HG03095 (cell line): ENCODE results near the gene SUN5.
"Not testable (repeated sequence)": the region's sequence is repeated elsewhere in the genome, so short reads cannot be mapped to it uniquely, and the experiment has no call there.

ENCODE experiments used
- ATAC-seq: cut with Tn5 transposase; IDR thresholded peaks from one replicate; pipeline ENCODE4 v1.9.1; 2021; ENCODE audit warnings: moderate library complexity; ENCODE audit not compliant: unreplicated experiment

SUN5 gene, protein sequence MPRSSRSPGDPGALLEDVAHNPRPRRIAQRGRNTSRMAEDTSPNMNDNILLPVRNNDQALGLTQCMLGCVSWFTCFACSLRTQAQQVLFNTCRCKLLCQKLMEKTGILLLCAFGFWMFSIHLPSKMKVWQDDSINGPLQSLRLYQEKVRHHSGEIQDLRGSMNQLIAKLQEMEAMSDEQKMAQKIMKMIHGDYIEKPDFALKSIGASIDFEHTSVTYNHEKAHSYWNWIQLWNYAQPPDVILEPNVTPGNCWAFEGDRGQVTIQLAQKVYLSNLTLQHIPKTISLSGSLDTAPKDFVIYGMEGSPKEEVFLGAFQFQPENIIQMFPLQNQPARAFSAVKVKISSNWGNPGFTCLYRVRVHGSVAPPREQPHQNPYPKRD

DNA sequence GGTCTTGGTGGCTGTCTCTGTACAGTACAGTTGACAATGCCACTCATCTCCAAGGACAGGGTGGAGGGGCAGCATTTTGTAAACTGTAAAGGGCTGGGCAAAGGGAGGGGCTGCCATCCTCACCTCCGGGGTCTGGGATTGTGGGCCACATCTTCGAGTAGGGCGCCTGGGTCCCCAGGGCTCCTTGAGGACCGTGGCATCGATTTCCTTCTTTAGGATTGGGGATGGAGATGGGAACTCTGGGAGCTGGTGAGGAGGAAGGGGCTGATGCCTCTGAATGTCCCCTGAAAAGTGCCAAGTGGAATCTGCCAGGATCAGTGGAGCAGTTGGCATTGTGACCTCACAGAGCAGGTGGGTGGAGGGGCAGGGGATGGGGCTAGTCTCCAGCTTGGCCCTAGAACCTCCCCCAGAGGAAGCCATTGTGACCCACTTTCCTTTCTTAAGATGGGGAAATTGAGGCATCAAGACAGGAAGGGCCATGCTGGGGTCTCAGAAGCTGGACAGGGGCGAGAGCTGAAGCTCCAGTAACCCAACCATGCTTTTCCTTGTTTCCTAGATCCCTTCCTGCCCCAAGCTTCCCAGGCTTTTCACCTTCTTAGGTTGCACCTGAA, at the start of gene SUN5:
Gene SUN5, minus strand, starts transcription at position 293 of the 611 bp plus-strand sequence. Its CDS starts 93 bp downstream, at position 200.
- ATAC-seq = no peak

DNA sequence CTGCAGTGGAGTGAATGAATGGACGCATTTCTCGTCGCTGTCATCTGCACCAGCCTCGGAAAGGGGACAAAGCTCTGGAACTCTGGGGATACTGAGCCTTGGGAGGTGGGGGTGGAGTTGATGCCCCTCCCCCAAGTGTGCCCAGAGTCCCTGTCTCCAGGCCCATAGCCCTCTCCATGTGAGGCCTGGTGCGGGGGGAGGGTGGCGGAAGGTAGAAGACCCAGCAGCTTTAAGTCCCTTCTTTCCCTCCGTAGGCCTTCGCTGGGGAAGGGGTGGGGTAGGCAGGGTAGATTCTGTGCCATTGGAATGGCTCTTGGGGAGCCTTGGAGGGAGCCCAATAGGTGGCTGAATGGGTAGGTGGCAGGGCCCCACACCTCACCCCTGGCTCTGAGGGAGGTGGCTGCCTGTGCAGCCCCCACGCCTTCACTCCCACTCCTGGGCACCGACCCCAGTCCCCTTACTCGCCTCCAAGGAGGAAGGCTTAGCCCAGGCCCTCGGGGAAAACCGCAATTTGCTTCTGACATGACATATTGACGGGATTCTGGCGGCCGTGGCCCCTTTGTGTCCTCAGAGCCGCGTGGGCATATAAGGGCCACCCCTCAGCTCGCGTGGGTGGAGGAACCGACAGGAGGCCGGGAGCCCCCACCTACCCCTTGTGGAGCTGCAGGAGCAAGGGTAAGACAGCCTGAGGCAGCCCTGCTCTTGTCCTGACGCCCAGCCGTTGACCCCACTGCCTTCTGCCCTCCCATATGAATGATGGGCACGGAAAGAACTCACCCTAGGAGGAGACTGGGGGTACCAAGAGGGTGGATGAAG, 49.3 kb upstream of the SUN5 start, which contains the start of gene BPIFB3:
Gene BPIFB3, plus strand, starts transcription at position 613 of the 816 bp plus-strand sequence. CDS start 1,533 bp downstream, outside the sequence.
- ATAC-seq = no peak

DNA sequence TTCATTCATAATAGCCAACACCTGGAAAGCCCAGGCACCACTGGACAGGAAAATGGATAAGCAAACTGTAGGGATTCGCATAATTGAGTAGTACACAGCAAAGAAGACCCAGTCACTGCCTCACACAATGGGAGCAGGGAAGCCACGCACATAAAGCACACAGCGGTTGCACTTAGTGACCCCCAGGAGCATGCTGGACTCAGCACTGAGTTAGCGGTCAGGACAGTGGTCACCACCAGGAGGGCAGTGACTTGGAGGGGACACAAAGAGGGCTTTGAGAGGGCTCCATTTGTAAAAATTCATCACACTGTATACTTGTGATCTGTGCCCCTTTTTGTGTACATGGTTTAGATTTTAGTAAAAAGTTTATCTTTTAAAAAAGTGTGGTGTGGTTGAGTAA, 47.1 kb upstream of the SUN5 start:
- ATAC-seq = no peak

DNA sequence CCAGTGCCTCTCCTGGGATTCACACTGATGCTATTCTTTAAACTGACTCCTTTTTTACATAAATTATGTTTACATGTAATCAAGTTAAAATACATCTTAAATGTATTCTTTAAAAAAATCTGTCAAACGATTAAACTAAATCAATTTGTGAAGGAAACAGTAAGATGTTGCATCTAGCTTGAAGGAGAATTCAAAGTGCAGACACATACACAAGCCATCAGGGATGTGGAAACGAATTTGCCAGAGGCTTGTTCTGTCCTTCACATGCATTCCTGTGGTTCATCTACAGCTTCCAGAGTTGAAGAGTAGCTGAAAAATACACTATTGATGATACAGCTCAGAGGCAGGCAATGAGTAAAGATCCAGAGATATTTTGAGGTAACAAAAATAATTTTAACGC, 42.2 kb upstream of the SUN5 start:
- no peak for ATAC-seq

DNA sequence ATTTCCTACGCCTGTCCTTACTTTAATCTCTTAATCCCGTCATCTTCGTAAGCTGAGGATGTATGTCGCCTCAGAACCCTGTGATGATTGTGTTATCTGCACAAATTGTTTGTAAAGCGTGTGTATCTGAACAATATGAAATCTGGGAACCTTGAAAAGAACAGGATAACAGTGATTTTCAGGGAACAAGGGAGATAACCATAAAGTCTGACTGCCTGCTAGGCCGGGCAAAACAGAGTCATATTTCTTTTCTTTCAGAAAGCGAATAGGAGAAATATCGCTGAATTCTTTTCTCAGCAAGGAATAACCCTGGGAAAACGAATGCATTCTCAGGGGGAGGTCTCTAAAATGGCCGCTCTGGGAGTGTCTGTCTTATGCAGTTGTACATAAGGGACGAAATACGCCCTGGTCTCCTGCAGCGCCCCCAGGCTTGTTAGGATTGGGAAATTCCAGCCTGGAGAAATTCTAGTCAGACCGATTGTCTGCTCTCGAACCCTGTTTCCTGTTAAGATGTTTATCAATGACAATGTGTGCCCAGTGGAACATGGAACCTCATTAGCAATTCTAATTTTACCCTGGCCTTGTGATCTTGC, 41.0 kb upstream of the SUN5 start:
- not testable (repeated sequence) for ATAC-seq

DNA sequence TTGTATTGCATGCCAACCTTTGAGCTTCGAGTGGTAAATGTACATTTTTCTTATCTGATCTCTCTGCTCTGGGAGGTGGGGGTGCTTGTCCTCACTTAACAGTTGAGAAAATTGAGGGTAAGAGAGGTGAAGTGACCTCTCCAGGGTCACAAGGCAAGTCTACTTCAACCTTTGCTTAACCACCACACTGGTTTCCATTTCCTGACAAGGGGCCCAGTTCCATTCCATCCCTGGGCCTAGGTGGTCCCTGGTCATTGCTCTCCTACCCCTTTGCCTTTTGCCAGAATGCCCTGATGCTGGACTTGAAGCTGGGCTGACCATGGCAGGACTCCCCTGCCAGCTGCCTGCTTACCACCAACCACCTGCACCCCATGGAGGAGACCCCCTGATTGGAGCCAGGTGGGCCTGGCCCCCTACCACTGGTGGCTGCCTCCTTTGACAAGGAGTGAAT, 39.5 kb upstream of the SUN5 start:
- ATAC-seq = no peak

DNA sequence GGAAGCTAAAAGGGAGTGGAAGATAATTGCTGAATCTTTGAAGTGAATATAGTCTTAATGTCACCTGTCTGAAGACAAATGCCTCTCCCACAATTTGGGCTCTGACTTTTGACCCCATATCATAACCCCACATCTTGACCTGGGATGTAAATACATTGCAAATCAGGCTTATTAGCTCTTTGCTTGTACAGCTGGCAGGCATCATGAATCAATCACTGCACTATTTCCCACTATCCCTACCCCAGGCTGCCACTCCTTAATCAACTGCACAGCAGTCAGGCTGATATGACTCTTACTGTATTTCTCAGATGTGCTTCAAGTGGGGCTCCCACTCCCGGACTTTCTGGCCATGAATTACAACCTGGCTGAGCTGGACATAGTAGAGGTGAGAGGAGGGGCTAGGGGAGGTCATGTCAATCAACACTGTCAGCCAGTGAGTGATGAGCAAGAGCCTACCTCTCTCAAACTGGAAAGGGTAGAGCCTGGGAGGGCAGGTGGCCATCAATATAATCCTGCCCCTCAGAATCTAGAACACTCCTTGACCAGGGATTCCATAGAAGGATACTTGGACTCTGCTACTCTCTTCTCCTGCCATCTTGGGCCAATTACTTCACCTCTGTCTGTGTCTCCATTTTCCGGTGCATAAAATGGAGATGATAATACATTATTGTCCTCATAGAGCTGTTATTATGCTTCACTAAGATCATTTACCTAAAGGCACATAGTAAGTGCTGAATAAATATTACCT, 38.9 kb upstream of the SUN5 start:
- ATAC-seq = no peak

DNA sequence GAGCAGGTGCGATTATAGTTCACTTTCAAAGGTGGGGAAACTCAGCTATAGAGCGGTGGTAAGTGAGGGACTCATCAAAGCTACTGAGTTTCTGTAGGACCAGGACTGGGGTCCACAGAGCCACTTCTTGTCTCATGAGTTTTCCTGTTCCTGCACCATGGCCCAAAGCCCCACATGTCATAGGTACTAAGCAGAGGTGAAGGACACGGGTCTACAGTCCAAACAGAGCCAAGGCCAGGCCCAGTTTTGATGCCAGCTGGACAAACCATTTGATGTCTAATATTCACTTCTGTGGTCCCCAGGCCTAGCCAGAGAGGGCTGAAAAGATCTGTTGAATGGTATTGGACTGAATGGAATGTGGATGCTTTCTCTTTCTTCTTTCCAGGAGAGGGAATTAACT, 38.2 kb upstream of the SUN5 start:
- no peak for ATAC-seq

DNA sequence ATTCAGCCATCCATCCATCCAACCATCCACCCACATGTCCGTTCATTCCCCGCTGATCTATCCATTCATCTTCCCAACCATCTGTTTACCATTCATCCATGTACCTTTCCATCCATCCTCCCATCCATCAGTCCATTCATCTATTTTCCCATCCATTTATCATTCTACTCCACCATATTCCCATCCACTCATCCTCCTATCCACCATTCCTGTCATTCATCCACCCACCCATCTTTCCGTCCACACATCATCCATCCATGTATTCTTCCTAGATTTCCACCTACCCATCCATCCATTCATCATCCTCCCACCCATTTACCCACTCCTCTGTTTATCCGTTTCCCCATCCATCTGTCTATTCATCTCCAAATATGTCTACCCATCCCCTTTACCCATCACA, 34.0 kb upstream of the SUN5 start:
- ATAC-seq = no peak

DNA sequence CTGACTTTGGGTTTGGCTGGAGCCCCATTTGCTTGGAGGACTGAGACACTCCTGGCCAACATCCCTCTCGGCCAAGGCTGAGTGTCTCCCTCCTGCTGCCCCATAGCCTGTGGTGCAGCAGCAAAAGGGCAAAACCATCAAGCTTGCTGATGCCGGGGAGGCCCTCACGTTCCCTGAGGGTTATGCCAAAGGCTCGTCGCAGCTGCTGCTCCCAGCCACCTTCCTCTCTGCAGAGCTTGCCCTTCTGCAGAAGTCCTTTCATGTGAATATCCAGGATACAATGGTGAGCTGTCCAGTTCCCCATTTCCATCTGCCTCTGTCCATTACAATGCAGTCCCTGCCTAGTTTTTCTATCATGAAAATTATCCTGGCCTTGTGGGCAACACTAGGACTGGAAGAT, 33.2 kb upstream of the SUN5 start:
- no peak for ATAC-seq

DNA sequence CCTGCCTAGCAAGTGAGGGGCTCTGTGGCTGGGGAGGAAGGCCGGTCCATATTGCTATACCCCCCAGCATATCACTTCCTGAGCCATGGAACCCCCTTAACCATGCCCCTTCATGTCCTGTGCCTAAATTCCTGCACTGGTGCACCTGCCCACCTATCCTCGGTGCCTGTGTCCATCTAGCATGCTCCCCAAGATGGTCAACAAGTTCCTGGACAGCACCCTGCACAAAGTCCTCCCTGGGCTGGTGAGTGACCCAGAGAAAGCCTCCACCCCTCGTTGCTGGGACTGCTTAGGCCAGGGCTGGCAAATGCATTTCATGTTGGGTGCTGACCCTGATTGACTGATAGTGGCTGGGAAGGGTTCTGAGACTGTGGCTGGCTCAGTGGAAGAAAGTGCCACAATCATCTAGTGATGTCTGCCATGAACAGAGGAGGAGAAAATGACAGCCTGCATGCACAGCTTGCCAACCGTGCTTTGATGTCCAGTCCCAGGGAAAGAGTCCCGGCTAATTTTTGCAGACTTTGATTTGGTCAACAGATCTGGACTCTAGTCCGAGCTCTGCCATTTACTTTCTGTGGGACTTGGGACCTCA, 30.8 kb upstream of the SUN5 start:
- no peak for ATAC-seq

DNA sequence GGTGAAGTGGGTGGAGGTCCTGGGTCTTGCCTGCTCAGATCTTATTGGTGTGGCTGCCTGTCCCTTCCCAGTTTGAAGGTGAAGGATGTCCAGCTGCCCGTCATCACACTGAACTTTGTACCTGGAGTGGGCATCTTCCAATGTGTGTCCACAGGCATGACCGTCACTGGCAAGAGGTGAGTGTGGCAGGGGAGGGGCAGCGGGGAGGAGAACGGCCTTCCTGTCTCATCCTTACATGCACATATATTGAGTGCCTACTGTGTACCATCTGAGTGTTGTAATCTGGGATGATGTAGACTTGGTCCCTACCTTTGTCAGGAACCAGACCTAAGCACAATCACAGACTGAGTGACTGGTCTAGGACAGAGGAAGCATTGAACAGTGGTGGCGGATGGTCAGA, 29.9 kb upstream of the SUN5 start:
- no peak for ATAC-seq

DNA sequence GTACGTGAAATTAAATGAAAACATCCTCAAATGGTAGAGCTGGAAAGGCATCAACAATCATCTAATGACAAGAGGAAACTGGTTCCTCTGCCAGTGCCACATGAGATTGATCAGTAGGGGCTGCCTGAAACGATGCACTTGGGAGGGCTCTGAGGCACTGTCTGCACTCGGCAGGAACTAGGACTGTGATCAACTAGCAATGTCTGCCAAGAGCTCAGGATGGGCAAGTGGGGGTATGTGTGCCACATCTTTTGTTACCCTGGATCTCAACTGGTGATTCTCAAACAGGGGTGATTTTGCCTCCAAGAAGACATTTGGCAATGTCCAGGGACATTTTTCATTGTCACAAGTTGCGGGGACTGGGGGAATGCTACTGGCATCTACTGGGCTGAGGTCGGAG, 29.1 kb upstream of the SUN5 start:
- ATAC-seq = no peak

DNA sequence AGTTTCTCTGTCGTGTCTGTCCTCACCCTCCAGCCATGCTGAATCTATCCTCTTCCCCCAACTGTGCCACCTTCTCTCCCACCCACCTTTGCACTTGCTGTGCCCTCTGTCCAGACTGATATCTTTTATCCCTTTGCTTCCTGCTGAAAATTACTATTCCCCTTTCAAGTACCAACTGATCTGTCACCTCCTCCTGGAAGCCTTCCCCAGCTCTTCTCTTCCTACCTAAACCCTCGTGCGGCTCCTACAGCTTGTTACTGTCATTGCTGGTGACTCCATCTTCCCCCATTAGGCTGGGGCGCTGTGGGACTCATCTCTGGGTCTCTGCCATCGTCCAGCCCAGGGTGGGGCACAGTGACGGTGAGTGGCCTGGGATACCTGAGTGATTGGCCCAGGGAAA, 28.3 kb upstream of the SUN5 start:
- ATAC-seq = no peak

DNA sequence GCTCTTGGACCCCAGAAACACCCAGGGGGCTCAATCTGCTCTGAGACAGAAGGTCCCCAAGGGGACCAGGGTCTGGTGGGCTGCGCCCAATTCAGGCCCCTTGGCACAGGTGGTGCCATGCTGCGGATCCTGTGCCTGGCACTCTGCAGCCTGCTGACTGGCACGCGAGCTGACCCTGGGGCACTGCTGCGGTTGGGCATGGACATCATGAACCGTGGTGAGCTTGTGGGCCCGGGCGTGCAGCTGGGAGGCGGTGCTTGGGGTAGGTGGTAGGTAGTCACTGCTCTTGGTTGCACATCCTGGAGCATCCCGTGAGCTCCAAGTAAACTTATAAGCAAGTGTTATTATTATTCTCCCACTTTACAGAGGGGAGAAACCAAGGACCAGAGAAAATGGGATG, 27.3 kb upstream of the SUN5 start, which contains the start of gene BPIFB6:
Gene BPIFB6, plus strand, starts transcription at position 118 of the 400 bp plus-strand sequence. Its CDS starts 0 bp downstream, at position 118.
- no peak for ATAC-seq

DNA sequence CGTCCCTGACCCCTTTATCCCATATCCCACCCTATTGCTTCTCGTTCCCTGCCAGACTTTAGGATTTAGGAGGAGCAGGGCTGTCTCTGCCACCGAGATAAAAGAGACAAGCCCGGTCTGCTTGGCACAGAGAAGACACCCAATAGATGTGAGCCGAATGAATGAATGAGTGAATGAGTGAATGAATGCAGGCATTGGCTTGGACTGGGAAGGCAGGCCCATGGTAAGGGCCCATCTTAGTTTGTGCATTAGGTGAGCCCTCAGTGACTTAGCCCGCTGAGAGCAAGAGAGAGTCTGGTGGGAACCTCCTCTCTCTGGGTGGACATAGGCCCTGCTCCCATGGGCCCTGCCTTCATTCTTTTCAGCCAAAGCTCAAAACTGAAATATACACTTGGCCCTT, 26.3 kb upstream of the SUN5 start:
- no peak for ATAC-seq

DNA sequence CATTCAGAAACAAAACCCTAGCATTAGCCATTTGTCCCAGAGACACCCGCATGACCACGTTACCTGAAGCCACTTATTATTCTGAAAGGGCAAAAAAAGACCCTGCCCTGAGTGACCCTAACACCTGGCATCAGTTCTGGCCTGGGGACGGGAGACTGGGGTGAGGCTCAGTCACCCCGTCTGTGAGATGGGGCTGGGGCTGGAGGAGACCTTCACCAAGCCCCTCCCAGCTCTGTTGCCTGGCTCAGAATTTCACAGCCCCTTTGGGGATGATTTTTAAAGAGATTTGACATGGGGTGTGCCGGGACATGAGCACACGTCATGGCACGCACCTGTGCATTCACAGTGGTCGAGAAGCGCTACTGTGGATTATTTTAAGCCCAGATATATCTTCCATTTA, 25.8 kb upstream of the SUN5 start:
- ATAC-seq = no peak

DNA sequence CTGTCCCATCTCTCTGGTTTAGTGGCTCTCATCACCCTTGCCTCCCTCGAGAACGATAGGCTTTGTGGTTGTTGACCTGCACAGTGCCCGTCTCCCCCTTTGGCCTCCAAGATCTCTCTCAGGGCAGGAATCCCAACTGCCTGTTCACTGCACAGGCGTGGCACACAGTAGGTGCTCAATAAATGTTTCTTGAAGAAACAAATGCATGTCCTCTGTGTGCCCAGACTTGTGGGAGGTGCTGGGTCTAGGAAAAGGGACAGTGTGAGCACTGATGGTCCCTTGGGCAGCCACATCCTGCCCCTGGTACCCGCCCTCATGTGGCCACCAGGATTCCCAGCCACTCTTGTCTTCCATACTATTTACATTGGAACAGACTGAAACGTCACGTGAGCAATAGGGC, 24.6 kb upstream of the SUN5 start:
- no peak for ATAC-seq

DNA sequence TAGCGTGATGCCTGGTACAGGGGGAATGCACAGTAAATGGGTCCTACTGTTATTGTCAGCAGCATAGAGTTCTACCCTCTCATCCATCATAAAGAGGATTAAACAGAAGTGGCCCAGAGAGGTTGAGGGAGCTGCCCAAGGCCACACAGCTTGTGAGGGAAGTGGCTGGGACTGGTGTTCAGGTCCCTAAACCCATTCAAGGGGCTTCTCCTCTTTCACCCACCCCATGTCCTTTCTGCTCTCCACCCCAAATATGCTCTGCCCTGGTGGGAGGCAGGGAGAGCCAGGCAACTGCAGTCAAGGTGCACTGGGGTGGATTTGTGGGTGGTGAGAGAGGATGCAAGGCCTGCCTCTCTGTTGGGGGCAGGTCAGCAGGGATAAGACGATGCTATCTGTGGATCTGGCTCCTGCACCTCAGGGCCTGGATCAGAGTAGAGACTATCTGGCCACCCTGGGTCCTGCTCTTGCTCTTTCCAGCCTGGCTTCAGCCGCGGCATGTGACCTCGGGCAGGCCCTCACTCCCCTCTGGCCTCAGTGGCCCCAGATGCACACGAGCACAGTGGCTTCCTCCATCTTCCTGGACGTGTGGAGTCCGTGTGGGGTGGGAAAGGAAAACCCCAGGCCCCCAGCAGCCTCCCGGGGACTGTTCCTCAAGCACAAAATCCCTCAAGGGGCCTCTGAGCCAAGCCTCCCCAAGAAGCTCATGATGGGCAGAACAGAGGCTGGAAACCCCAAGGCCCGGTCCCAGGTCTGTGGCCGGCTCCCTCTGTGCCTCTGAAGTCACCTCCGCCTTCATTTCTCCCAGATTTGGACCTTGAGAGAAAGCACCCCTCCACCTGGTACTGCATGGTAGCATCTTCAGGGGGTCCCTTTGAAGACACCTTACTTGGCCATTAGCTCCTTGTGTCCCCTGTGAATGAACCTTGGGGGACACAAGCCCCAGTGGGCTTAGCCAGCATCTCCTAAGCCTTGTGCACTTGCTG, 23.8 kb upstream of the SUN5 start:
- no peak for ATAC-seq
